Dedifferentiated amniotic fluid mesenchymal stem cell (primary cell): ENCODE data around the gene PIK3R2.

Experiments
- DNase-seq: peaks from one replicate; pipeline ENCODE4 v3.0.0-alpha.2; 2016; ENCODE audit errors: extremely low spot score

PIK3R2 gene

DNA sequence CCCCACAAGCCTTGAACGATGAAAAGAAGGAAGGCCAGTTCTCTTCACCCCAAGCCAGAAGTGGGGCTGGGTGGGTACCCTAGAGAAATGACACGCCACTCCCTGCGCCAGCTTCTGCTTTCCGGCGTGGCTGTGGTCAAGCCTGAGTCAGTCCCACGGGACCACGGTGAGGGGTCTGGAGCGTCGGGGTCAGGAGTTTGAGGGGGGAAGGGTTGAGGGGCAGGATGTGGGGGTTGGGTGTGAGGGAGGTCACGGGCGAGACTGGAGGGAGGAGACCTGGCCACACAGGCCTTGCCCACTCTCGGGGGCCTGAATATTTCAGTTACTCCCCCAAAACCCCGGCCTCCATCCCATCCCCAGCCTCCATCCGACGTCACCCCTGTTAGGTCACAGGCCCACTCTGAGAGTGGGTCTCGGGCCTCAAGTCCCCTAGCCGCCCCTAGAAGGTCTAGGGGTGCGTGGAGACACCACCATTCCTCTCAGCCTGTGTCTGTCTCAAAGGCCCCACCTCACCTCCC, 20.1 kb downstream of the PIK3R2 start:
- no peak for DNase-seq

DNA sequence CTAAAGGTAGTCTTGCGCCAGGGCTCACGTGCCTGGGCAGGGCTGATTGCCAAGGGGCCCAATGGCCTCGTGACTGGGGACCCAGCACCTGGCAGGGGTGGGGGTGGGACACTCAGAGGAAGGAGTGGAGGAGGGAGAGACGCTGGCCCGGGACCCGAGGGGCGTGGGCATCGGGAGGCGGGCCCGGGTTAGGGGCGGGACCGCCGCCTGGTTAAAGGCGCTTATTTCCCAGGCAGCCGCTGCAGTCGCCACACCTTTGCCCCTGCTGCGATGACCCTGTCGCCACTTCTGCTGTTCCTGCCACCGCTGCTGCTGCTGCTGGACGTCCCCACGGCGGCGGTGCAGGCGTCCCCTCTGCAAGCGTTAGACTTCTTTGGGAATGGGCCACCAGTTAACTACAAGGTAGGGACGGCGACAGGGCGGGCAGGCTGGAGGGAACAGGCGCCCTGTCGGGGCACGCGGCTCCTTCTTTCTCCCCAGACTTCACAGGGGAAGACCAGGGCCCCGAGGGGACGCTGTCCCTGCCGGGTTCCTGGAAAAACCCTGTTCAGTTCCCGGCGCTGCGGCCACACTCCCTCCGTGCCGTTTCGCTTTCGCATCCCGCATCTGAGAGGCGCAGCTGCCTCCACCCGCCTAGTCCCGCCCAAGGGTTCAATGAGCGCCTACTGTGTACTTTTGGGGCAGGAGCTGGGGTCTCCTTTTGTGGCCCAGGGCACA, 20.8 kb downstream of the PIK3R2 start, which contains the start of gene IFI30:
IFI30 (plus strand) TSS at position 242 of the 717 bp plus-strand sequence; CDS start at position 271, 29 bp downstream.
- no peak for DNase-seq

DNA sequence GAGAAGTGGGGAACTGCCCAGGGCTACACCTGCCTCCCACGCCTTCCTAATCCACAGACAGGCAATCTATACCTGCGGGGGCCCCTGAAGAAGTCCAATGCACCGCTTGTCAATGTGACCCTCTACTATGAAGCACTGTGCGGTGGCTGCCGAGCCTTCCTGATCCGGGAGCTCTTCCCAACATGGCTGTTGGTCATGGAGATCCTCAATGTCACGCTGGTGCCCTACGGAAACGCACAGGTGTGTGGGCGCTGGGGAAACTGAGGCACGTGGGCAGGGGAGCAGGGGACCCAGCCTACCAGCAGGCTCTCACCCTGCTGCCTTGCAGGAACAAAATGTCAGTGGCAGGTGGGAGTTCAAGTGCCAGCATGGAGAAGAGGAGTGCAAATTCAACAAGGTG, 22.0 kb downstream of the PIK3R2 start:
- no peak for DNase-seq

DNA sequence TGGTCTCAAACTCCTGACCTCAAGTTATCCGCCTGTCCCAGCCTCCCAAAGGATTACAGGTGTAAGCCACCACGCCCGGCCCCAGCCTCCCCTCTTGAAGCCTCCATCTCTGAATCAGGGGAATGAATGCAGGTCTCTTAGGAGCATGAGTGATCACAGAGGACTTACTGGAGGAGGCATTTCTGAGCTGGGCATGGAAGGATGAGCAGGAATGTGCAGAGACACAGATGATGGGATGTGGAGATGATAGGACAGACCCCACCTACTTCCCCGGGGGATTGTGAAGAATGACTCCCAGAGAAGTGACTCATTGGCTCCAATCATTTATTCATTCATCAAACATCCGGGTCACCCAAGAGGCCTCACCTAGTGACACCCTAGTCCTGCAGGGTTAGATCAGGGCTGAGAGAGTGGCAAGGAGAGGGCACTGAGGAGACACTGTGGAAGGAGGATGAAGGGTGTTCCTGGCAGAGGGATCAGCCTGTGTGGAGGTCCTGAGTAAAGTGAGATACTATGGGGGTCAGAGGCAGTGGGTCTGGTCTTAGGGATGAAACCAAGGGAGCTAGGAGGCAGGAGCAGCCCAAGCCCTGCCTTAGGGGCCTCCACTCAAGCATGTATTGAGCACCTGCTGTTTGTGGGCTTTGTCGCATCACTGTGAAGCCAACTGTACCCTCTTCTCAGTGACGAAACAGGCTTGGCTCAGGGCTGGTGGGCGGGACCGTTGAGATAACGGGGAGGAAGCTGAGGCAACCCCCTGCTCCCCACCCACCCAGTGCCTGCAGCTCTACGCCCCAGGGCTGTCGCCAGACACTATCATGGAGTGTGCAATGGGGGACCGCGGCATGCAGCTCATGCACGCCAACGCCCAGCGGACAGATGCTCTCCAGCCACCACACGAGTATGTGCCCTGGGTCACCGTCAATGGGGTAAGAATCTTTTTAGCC, 23.7 kb downstream of the PIK3R2 start:
- DNase-seq = no peak

DNA sequence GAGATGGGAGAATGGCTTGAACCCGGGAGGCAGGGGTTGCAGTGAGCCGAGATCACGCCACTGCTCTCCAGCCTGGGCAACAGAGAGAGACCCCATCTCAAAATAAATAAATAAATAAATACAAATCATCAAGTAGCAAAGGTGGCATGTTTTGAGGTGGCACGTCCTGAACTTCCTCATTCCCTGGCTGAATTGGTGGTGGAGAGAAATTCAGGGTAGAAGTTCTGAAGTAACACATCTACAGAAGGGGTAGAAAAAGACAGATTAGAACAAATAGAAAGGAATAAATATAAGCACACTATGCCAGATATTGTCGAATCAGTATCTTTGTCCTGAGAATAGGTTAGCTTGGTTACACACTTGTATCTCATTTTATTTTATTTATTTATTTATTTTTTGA, 27.0 kb downstream of the PIK3R2 start:
- DNase-seq = no peak

DNA sequence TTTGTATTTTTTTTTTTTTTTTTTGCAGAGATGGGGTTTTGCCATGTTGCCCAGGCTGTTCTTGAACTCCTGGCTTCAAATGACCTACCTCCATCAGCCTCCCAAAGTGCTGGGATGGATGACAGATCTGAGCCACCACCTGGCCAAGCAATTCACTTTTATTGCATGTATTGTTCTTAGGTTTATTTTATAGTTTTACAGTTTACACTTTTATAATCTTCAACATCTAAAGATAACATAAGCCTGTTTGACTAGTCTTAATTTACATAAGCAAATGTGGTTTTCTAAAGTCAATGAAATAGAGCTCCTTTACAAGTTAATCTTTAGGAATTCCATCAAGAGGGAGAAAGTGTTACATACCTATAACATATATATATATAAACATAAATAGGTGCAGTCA, 30.6 kb downstream of the PIK3R2 start:
- DNase-seq = no peak

DNA sequence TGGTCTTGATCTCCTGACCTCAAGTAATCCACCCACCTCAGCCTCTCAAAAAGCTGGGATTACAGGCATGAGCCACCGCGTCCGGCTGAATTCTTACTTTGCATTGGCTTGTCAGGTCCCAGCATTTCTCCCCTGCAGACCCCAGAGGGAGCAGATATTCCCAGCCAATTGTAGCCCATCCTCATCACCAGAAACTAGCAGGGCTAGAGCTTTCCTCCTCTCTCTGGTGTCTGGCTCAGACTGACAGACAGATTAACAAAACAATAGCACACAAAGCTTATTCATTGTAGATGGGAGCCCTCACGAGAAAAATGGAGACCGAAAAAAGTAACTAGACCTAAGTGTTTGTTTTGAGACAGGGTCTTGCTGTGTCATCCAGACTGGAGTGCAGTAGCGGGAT, 32.6 kb downstream of the PIK3R2 start:
- no peak for DNase-seq

DNA sequence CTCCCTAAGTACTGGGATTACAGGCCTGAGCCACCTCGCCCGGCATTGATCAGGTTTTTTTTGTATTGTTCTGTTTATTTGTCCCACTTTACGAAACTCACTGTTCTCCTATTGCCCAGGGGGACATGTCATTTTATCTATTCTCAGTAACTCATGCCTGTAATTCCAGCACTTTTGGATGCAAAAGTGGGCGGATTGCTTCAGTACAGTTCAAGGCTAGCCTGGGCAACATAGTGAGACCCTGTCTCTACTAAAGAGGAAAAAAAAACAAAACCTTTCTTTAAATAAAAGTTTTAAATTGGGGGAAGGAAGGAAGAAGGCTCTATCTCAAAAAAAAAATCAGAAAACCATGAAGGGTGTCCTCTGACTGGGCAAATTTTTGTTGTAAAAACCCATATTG, 37.3 kb downstream of the PIK3R2 start:
- no peak for DNase-seq

DNA sequence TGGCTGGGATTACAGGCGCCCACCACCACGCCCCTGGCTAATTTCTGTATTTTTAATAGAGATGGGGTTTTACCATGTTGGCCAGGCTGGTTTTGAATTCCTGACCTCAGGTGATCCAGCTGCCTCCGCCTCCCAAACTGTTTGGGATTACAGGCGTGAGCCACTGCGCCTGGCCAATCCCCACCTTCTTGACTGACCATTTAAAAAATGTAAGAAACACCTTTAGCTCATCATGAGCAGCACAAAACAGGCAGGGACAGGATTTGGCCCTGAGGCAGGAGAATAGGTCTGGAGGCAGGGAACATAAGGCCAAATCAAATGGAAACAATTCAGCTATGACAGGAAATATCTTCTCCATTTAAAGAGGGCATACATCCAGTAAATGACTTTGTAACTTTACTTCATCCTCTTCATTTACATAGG, 38.7 kb downstream of the PIK3R2 start:
- DNase-seq = no peak

DNA sequence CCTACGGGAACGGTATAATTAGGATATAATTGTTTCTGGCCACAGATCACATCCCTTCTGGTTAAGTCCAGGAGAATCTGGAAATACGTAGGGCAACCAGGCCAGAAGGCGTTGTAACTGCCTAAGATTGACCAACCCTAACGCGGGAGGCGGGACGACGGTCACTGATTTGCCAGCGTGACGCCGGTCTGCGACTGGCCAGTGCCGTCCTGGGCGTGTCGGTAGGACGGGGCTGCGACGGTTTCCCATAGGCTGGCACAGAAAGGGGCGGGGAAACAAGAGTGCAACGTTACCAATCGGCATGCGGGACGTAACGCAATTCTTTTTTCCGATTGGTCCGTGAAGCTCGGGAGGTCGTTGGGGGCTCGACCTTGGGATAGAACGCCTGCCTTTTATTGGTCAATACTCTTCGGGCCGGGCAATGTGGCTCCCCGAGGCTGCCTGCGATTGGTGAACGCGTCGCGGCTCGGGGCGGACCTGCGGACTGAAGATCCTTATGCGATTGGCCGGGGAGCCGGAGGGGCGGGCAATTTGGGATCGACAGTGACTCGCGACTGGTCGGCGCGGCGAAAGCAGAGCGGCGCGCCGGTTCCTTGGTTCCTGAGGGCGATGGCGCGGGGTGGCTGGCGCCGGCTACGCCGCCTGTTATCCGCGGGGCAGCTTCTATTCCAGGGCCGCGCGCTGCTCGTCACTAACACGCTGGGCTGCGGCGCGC, 39.9 kb downstream of the PIK3R2 start, which contains the start of gene MPV17L2:
MPV17L2 (plus strand) TSS at position 546 of the 715 bp plus-strand sequence; CDS start at position 610, 64 bp downstream.
- DNase-seq = peak; percentile 100

DNA sequence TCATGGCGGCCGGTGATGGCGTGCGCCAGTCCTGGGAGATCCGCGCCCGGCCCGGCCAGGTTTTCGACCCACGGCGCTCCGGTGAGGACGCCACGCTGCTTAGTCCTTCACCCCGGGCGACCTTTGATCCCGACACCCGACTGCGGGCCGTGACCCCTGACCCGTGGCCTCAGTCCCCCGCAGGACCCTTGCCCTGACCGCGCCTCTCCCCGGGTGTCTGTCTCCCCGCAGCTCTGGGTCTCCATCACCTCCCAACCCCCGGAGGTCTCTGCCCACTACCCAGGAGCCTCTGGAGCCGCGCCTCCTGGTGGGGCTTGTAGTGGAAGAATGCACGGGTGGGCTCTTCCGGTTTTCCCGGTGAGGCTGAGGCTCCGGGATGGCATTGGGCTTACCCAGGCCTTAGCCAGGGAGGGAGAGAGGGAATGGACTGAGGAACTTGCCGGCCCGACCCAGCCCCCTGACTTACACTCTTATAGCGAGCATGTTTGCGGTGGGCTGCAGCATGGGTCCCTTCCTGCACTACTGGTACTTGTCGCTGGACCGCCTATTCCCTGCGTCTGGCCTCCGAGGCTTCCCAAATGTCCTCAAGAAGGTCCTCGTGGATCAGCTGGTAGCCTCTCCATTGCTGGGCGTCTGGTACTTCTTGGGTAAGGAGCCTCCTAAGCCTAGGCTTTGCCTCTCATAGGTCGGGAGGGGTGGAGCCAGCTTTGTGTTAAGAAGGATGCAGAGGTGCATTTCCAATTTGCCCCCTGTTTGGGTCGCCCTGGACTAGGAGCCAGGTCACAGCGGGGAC, 40.6 kb downstream of the PIK3R2 start:
- no peak for DNase-seq

DNA sequence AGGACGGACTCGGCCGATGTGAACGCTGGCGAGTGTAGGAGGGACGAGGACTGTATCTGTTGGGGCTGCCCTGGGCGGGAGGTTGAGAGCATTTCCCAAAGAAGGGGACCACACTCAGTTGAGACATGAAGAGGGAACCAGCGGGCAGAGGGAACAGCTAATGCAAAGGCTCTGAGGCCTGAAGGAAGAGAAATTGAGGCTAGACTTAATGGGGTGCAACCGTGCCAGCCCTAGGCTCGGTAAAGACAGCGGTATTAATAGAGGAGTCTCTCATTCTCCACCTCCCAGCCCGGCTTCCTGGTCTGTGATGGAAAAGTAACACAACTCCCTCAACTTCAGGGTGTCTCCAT, 41.2 kb downstream of the PIK3R2 start:
- no peak for DNase-seq

DNA sequence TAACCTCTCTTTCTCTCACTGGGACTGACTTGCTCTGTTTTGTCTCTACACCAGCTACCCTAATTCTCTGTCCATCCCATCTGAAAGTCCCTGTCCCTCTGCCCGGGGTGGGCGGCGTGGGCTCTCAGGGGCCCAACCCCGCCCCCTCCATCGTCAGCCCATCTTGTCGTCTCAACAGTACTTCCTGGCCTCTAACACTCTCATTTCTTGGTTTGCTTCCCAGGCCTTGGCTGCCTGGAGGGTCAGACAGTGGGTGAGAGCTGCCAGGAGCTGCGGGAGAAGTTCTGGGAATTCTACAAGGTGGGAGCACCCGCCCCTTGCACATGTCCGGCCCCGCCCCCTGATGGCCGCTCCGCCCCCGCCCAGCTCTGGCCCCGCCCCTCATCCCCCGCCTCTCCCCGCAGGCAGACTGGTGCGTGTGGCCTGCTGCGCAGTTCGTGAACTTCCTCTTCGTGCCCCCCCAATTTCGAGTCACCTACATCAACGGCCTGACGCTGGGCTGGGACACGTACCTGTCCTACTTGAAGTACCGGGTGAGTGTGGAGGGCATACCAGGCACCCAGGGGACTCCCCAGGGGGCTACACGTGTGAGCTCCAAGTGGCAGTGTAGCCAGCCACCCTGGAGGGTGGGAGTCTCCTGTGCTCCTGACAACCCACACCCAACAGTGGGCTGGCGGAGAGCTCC, 41.7 kb downstream of the PIK3R2 start:
- DNase-seq = no peak

DNA sequence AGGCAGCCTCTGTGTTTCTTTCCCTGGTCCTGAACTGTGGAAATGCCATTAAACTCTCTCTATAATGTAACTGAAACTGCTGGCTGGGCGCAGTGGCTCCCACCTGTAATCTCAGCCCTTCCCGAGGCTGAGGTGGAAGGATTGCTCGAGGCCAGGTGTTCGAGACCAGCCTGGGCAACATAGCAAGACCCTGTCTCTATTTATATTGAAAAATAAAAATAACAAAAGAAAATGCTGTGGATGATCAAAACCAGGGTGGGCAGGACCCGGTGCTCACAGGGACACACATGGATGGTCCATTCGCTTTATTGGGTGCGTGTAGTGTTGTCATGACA, 43.5 kb downstream of the PIK3R2 start:
- no peak for DNase-seq

DNA sequence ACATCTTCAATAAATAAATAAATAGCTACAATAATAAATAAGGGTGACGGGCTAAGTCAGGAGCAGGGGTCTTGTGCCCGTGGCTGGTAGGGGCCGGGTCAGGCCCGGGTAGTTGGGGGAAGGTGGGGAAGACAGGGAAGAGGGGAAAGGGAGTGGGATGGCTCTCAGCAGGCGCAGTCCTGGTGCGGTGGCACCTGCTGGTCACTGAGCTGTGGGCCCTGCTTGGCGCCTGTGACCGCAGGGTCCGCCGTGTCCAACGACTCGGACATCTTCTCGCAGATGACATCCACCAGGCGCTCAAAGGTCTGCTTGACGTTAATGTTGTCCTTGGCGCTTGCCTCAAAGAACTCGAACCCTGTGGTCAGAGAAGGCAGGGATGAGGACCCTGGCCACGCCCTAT, 44.3 kb downstream of the PIK3R2 start:
- no peak for DNase-seq

DNA sequence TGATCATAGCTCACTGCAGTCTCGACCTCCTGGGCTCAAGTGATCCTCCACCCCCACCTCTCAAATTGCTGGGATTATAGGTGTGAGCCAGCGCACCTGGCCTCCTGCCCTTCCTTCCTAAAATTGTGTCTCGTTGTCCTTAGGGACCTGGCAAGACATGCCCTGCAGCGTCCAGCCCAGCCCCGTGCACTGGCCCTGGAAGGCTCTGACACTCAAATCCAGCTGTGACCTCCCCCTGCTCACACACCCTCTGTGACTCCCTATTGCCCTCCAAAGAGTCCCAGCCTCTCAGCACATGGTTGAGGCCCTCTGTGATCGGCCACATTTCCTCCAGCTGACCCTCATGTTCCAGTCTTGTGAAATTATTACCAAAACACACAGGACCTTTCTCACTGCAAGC, 45.0 kb downstream of the PIK3R2 start:
- no peak for DNase-seq

DNA sequence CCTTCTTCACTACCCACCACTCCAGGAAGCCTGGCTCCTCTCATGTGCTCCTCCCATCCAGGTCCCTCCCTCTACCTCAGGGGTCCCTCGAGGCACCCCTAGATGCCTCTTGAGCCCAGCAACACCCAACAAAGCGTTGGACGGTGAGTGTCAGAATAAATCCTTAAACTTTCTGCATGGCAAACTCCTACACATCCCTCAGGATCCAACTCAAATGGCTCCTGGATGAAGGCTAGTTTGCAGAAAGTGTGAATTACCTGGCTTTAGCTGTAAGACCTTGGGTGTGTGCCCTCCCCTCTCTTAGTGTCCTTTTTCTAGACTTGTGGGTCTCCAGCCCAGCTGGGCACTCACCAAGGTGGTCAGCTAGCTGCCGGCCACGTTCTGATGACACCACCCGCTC, 45.4 kb downstream of the PIK3R2 start:
- no peak for DNase-seq

DNA sequence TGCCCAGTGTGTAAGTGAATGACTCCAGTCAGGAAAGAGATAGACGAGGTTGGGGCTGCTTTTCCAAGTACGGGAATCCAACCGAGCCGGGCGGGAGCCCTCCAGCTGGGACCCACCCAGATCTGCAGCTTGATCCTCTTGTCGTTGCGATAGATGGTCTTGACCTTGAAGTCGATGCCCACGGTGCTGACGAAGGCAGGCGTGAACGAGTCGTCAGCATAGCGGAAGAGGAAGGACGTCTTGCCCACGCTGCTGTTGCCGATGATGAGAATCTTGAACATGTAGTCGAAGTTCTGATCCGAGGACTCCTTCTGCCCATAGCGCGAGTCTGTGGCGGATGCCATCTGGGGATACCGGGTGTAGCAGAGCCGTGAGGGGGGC, 49.4 kb downstream of the PIK3R2 start:
- DNase-seq = no peak

DNA sequence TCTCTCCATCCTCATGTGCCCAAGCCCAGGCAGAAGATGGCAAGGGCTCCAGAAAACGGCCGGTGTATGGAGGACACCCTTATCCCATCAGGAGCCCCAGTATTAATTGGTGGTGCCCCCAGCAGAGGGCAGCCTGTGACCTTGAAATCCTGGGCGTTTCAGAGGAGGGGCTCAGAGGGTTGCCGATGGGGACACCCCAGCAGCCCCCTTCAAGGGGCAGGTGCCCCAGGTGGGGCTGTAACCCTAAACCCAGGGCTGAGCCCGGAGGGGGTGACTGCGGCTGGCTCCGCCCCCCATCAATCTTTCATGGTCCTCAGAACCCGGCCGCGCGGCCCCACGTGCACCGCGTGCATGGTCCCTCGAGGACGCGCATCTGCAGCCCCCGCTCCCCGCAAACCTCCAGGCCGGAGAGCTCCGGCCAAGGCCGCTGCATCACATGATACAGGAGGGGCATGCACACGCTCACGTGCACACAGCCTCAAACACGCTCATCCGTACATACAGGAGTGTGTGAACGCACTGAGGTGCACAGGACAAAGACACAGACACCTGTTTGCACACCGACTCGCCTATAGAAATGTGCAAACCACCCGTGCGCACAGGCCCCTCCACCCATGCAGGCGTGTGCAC, 49.9 kb downstream of the PIK3R2 start:
- DNase-seq = no peak

DNA sequence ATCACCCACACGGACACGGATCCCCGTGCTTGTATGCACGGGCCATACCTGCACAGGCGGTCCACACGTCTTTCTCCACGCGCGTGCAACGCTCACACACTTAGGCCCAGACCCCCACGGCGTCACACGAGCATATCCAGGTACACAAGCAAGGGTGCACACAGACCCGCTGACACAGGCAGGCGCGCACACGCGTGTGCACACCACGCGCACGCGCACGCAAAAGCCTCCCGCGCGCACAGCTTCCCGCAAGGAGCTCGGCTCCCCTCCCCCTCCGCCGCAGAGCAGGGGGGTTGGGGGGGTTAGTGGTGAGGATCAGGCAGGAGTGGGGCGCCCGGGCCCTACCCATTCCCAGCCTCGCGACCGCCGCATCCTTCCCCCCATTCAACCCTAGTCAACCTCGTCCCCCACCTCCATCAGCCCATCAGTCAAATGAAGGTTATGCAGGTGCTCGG, 50.5 kb downstream of the PIK3R2 start:
- DNase-seq = no peak
